8988T (cell line): ENCODE measurements around the gene HEPACAM.

Source experiments
- DNase-seq: peaks from one replicate; pipeline ENCODE4 v3.0.0; 2011

HEPACAM gene

DNA sequence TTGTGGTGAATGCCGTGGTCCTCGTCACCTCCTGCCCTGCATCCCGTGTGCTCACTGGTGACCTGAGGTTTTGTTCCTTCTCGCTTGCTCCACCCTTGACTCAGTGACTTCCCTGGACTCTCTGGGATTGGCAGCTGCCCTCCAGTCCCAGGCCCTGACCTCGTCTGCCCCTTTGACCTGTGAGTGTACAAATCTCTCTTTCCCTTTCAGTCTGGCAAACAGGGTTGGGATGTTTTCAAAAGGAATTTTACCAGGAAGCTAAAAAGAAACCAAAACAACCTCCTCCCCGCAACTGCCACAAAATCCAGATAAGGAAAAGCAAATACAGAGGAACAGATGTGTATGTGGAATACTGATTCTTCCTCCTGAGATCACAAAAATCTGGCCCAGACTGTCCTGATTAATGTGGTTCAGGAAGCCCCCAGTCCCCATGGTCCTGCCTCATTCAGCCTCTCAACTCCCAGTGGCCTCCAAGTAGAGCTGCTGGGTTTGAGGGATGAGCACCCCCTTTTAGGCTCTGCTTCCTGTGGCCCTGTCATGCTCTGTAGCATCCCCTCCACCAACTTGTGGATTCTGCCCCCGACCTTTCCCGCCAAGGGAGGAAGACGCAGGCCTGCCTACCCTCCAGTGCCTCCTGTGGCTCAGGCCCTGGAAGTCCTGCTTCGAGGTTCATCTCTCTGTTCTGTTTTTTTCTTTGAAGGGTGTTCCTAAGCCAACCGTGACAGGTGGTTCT is 53.3 kb downstream of the HEPACAM start:
- peak; percentile 9 for DNase-seq

DNA sequence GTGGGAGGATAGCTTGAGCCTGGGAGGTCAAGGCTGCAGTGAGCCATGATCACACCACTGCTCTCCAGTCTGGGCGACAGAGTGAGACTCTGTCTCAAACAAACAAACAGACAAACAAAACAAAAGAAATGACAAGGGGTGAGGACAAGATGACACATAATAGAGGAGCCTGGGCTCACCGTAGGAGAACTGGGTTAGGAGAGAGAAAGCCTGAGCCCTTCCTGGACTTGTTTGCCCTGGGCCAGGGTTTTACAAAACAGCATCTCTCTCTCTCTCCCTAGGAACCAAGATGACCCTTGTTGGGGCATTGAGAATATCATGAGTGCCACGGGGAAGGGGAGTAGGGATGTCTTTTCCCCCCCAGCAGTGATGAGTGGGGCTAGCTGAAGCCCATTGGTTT is 54.9 kb downstream of the HEPACAM start:
- no peak for DNase-seq

DNA sequence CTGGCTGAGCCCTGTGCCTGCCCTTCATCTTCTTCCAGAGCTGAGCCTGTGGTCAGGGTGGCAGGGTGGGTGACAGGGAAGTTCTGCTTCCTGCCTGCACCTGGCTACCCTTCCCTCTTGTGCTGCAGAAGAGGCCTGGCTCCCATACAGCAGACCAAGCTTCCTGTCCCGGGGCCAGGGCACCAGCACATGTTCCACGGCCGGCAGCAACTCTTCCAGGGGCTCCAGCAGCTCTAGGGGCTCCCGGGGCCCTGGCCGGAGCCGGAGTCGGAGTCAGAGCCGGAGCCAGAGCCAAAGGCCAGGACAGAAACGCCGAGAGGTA is 55.6 kb downstream of the HEPACAM start:
- DNase-seq = peak; percentile 2

DNA sequence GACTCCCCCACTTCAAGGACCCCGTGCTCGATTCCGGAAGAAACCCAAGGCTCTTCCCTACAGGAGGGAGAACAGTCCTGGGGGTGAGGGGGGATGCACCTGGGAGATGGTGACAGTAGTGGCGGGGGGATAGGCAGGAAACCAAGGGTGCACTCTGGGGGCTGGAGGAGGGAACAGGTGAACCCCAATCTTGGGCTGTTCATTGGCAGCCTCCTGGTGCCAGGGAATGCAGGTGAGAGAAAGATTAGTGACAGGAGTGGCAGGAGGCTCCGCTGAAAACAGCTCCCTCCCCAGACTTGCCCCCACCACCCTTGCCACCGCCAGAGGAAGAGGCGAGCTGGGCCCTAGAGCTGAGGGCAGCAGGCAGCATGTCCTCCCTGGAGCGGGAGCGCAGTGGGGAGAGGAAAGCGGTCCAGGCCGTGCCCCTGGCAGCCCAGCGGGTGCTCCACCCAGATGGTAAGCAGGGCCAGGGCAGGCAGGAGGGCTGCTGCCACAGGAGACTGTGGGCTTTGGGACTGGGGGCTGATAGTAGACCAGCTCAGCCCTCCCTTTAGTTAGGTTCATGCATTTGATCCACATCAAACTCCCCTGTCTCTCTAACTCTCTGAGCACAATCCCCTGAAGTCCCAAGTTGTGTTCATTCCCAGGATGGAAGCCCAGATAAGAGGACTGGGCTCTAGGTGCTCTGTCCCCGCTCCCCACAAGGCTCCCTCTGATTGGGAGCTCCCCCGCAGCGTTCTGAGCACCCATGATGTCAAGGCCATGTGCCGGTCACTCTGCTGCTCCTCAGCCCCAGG is 56.2 kb downstream of the HEPACAM start:
- peak; percentile 16 for DNase-seq

DNA sequence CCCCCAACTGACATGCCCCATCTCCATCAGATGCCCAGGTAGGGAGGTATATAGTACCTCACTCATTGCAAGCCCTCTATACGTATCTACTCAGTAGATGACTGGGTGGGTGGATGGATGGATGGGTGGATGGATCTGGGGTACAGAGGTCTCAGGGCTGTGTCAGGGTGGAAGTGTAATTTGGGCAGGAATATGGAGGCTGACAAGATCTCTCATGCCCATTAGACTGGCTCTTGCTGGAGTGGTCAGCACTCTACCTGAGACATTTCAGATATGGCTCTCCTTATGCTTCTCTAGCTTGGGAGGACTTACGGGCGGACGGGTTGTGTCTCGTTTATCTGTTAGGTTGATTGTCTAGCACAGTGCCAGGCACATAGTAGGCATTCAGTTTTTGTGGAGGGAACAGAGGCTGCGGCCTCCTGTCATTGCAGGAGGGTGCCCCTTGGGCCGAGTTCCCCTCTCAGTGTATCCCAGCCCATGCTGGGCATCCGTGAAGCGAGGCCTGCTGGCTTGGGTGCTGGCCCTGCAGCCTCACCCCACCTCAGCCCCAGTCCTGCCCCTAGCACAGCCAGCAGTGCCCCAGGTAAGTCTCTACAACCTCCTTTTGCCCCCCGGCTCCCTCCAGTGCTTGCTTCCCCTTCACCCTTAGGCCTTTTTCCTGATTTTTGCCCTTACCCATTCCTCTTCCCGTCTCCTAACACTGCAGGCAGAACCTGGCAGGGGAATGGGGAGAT is 56.9 kb downstream of the HEPACAM start:
- DNase-seq = no peak

DNA sequence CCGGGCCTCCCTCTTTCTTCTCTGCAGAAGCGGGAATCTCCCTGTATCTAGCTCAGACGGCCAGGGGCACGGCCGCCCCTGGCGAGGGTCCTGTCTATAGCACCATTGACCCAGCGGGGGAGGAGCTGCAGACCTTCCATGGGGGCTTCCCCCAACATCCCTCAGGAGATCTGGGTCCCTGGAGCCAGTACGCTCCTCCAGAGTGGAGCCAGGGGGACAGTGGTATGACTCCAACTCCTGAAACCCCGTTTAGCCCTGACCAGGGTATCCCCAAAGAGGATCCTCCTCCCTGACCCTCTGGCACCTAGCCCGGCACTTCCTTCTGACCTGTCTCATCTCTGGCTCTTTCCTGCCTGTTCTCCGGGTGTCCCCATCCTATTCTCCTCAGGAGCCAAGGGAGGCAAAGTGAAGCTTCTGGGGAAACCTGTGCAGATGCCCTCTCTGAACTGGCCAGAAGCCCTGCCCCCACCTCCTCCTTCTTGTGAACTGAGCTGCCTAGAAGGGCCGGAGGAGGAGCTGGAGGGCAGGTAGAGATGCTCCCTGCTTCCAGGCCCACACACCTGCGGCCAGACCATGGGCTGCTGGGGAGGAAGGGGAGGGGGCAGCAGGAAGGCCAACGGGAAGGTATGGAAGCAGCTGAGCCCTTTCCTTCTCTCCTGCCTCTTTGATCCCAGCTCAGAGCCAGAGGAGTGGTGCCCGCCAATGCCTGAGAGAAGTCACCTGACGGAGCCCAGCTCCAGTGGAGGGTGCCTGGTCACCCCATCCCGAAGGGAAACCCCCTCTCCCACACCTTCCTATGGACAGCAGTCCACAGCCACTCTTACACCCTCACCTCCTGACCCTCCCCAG is 57.7 kb downstream of the HEPACAM start:
- DNase-seq = no peak

- no peak for DNase-seq
Measured at GRCh38 chr11:124877631-124877909, 58.3 kb downstream of the HEPACAM start.

- no peak for DNase-seq
Measured at GRCh38 chr11:124876818-124877630, 58.8 kb downstream of the HEPACAM start.

DNA sequence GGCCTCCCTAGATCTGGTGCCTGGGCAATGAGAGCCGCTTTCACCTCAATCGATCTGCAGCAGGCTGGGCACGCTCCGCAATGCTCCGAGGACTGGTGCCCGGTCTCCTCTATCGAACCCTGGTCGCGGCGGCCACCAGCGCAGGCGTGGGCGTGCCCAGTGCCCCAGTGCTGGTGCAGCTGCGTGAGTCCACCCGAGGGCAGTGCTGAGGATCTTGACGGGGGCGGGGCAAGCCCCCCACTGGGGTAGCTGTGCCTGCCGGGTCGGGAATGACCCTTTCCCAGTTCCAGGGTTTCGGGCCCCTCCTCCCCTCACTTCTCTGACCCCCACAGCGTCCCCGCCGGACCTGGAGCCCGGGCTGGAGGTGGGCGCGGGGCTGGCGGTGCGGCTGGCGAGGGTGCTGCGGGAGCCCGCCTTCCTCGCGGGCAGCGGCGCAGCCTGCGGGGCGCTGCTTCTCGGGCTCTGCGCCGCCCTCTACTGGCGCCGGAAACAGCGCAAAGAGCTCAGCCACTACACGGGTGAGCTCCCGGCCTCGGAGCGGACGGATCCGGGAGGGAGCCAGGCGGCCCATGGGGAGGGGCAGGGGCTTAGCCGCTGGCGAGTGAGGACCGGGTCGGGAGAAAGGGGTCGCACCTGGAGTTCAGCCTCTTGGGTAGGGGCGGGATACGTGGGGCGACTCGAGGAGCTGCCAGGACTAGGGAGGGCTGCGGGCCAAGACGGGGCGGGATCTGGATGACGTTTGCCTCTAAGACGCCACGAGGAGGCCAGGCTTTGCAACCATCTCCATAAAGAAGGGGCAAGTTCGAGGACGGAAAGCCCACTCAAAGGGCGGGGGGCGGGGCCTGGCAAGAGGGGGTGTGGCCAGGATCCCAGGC is 59.7 kb downstream of the HEPACAM start:
- DNase-seq = peak; percentile 99

DNA sequence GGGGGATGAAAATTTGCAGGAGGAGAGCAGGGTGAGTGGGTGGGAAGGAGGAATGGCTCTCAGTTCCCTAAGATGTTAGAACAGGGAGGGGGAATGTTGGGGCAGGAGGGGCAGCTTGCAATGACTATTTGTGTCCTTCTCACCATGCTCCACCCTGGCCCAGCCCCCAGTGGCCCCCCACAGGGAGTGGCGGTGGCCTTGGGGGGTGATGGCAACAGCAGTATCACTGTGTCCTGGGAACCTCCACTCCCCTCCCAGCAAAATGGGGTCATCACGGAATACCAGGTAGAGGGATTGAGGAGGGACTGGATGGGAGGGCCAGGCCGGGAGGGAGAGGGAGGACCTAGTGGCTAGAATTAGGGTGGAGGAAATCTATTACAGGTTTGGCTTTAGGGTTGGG is 60.4 kb downstream of the HEPACAM start:
- DNase-seq = no peak

DNA sequence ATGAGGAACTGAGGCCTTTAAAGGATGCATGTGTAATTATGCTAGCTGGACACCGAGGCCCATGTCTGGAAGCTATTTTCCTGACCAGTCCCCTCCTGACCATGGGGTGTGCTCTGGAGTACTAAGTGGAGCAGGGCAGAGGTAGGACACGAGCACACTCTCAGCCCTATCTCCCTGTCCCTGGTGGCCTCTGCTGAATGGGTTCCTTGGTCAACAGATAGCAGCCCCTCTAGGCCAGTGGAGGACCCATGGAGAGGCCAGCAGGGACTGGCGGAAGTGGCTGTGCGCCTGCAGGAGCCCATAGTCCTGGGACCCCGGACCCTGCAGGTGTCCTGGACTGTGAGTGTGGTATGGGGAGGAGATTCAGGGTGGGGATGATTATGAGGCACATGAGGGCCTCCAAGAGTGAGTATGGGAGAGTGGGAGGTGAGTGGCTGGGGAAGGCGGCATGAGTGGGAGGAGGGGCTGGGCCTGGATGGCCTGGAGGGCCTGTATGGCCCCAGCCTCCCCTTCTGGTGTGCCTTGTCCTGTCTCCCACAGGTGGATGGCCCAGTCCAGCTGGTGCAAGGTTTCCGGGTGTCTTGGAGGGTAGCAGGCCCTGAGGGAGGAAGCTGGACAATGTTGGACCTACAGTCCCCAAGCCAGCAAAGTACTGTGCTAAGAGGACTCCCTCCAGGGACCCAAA is 61.1 kb downstream of the HEPACAM start:
- no peak for DNase-seq

DNA sequence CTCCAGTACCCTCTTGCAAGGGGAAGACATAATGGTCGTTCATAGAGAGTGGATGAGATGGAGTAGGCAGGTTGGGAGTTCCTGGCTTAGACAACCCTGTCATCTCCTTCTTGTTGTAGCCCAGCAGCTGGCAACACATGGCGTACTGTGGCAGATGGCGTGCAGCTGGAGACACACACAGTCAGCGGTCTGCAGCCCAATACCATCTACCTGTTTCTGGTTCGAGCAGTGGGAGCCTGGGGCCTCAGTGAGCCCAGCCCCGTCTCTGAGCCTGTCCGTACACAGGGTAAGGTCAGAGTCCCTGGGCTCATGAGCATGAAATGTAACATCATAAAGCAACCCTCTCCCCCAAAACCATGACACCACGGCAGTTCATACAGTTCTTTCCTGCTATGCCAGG is 61.9 kb downstream of the HEPACAM start:
- DNase-seq = no peak

GRCh38 chr11:124872741-124873140 is 63.1 kb downstream of the HEPACAM start:
- no peak for DNase-seq

GRCh38 chr11:124872280-124872679 is 63.6 kb downstream of the HEPACAM start:
- no peak for DNase-seq

- DNase-seq = no peak
Measured at GRCh38 chr11:124870430-124870829, 65.4 kb downstream of the HEPACAM start.

- DNase-seq = no peak
Measured at GRCh38 chr11:124869856-124870387, 65.9 kb downstream of the HEPACAM start.

DNA sequence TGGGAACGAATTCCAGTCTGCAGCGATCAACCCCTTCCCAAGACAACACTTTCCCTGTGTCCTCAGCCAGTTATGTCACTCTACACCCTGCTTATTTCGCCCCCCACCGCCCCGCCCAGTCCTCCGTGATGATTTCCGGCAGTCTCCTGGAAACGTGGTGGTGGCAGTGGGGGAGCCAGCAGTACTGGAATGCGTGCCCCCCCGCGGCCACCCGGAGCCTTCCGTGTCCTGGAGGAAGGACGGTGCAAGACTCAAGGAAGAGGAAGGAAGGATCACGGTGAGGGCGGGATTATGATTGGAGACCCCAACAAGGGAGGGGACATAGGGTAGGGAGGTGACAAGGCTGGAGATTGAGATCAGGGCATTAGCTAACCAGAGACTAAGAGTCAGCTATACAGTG is 66.5 kb downstream of the HEPACAM start:
- no peak for DNase-seq
